Limb (tissue), 2 donors: ENCODE measurements around the gene PCIF1.
"Not testable (repeated sequence)": the region's sequence is repeated elsewhere in the genome, so short reads cannot be mapped to it uniquely, and the experiment has no call there.

Experiments used
- DNase-seq, 2 donors: peaks; one replicate each; pipeline ENCODE4 v3.0.0-alpha.2; 2016; ENCODE audit errors: extremely low spot score in 2 of 2

The PCIF1 gene

DNA sequence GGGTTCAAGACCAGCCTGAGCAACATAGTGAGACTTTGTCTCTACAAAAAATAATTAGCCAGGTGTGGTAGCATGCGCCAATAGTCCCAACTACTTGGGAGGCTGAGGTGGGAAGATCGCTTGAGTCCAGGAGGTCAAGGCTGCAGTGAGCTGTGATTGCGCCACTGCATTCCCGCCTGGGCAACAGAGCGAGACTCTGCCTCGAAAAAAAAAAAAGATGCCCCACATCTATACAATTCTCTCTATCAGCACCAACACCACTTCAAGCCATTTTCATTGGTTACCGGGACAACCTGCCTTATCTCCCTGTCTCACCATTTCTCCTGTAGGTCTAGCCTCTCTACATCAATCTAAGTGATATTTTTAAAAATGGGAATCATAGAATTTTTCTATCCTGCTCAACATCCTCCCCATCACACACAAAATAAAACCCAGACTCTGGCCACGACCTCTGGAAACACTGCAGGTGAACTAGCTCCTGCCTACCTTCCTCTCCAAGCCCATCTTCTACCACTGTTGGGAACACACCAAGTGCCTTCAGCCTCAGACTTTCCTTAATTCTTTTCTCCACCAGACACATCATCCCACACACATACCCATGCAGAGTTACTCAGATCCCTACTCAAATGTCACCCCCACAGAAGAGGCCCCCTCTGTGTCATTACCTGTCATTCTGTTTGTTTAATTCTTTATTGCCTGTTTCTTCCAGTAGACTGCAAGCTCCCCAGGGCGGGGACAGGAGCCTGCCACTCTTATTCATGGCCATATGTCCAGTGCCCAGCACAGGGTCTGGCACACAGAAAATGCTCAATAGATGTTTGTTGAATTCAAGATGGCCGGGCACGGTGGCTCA lies 12.9 kb upstream of the PCIF1 start:
- DNase-seq, result no peak

DNA sequence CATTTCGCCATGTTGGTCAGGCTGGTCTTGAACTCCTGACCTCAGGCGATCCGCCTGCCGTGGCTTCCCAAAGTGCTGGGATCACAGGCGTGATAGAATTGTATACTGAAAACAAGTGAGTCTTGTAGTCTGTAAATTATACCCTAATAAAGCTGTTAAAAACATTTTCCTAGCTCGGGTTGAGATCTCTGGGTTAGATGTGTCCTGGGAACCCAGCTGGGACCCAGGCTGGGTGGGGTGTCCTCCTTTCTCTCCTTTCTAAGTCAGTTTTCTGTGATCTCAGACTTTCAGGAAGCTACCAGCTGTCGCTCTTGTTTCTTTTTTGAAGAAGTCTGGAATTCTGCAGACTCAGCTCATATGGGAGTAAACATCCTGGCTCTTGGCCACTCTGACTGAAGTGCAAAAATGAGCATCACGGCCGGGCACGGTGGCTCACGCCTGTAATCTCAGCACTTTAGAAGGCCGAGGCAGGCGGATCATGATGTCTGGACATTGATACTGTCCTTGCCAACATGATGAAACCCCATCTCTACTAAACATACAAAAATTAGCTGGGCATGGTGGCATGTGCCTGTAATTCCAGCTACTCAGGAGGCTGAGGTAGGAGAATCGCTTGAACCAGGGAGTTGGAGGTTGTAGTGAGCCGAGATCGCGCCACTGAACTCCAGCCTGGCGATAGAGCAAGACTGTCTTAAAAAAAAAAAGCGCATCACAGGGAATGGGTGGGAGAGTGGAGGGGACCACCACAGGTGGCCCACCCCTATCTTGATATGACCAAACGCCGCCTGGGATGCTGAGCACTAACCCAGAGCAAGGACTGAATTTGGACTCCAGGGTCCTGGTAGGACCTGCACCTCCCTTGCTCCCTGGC lies 9.9 kb upstream of the PCIF1 start:
- peak in 1 of 2 donors; percentile 38 for DNase-seq

DNA sequence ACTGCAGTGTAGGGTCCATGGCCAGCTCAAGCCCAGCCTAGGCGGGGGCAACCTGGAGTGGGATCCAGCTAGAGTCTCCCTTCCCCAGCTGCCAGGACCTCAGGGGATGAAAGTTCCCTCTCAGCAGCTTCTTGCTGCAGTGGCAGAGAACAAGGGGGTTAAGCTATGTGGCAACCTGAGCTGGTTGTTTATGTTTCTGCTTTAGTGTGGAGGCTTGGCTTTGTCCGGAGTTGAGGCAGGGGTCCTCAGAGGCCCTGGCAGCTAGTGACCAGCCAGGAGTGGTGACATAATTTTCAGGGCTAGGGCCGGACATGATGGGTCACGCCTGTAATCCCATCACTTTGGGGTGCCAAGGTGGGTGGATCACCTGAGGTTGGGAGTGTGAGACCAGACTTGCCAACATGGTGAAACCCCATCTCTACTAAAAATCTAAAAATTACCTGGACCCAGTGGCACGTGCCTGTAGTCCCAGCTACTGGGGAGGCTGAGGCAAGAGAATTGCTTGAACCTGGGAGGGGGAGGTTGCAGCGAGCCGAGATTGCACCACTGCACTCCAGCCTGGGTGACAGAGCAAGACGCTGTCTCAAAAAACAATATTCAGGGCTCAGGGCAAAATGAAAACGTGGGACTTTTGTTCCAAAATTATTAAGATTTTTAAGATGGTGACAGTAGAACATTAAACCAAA lies 8.5 kb upstream of the PCIF1 start:
- DNase-seq, result no peak

DNA sequence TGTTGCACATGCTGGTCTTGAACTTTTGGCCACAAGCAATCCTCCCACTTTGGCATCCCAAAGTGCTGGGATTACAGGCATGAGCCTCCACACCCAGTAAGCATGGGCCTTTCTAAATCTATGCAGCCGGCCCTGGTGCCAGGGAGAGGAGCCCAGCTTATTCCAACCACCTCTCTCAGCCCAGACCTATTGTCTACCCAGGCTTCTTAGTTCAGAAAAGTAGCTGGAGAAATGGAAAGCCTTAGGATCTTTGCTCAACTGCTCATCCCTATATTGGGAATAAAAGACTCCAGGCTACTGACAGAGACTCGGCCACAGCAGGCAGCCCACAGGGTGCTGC lies 7.8 kb upstream of the PCIF1 start:
- no peak for DNase-seq

DNA sequence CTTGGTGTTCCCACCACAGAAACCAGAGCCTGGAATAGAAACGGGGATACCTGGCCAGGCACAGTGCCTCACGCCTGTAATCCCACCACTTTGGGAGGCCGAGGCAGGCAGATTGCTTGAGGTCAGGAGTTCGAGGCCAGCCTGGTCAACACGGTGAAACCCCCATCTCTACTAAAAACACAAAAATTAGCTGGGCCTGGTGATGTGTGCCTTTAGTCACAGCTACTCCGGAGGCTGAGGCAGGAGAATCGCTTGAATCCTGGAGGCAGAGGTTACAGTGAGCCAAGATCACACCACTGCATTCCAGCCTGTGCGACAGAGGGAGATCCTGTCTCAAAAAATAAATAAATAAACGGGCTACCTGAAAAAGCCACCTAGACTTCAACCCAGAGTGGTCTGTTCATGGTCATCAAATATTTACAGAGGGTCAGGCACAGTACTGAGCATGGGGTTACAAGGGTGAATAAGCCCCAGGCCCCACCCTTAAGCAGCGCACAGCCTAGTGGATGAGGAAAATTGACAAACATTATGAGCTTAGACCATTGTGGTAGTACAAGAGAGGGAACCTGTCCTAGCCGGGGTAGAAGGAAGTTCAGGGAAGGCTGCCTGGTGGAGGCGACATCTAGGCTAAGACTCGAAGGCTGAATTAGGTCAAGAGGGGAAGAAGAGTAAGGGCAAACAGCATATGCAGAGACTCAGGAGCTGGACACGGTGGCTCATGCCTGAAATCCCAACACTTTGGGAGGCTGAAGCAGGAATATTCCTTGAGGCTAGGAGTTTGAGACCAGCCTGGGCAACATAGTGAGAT lies 7.2 kb upstream of the PCIF1 start:
- DNase-seq, result no peak

DNA sequence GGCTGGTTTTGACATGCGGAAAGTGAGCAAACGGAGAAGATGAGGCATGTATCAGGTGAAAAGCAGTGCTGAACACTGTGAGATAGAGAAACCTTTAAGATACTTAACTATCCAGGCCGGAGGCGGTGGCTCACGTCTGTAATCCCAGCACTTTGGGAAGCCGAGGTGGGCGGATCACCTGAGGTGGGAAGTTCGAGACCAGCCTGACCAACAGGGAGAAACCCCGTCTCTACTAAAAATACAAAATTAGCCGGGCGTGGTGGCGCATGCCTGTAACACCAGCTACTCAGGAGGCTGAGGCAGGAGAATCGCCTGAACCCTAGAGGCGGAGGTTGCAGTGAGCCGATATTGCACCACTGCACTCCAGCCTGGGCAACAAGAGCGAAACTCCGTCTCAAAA lies 2.8 kb upstream of the PCIF1 start:
- DNase-seq, result not testable (repeated sequence)

DNA sequence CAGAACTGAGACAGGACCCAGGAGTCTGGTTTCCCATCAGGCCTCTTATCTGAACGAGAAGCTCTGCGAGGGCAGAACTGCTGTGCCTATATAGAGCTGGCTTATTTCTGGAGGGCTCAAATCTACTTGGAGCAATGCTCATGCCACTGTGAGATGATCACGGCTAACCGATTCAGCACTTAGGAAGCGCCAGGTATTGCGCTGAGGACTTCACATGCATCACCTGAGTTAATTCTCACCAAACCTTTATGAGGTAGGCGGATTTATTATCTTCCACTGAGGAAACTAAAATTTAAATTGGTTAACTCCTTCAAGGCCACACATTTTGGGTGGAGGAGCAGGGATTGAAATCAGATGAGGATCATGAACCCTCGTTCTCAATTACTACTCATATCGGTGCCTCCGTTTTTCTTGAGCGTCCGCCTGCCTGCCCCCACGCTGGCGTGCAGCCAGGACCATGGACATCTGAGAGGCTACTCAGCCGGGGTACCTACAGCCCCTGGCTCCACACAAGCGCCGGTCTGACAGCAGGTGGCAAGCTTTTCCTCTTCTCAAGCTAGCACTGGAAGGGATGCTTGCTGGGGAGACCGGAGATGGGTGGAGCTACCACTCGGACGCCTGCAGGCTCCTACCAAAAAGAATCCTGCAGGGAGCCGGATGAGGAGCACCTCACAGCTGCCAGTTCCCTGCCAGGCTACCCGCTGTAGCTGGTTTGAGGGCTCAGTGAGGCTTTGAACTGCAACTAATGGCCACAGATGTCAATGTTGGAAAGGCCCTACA lies 1.0 kb upstream of the PCIF1 start:
- DNase-seq, result peak; percentile 62 to 70

DNA sequence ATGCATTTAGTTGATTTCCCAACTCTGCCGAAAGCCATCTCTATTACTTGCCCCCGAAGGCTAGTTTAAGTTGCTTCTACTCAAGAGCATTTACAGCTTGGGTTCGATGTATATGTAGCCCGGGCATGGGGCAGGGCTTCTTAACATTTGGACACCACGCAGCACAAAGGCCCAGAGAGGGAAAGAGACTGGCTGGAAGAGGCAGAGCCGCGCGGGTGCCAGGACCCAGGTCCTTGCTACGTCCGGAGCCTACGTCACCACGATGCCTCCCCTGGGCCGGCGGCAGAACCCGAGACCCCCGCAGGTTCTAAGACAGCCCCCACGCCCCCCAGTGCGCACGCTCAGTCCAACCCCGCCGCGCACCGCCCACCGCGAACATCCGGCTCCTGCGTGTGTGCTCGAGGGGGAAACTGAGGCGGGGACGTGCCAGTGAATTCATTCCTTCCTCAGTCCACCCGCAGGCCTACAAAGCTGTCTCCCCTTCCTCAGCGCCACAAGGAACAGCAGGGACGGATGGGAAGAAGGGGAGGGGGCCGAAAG lies 367 bp upstream of the PCIF1 start:
- peak in 1 of 2 donors; percentile 58 for DNase-seq

DNA sequence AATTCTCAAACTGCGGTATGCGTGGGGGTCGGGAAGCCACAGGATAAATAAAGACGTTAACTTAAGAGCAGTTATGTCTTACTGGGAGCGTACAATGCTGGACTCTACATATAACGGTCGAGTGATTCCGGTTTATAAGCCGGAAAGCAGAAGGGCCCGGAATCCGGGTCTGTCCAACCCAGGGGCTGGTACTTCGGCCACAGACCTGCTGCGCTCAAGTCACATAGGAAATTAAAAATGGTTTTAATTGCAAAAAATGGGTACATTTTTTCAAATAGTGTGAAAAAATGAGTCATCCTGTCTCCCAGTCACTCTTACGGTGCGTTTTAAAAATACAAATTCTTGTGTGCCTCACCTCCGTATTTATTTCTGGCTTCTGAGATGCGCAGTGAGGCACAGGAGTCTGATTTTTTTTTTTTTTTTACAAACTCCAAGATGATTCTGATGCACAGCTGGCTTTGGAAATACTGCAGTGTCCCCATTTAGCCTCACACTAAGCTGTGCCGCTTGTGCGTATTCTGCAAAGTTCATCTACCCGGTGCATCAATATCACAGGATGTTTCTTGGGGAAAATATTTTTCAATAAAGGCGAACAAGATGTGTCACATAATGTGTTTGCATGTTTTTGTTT lies 1.0 kb downstream of the PCIF1 start:
- DNase-seq, result no peak

DNA sequence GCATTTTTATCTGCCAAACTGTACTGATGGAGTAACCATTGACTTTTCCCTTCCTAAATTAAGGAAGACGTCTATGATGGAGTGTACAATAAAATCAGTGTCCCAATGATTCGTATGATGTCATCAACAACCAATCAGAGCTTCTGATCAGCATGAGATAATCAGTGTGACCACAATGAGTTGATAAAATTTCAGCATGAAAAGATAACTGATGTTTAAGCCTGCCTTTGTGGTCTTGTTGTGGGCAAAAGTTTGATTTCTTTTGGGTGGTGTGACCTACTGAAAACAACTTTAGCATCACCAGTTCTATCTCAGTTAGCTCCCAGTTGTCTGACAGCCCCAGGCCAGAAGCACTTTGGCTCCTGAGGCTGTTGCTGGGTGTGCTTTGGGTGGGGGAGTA lies 3.3 kb downstream of the PCIF1 start:
- DNase-seq, result no peak

DNA sequence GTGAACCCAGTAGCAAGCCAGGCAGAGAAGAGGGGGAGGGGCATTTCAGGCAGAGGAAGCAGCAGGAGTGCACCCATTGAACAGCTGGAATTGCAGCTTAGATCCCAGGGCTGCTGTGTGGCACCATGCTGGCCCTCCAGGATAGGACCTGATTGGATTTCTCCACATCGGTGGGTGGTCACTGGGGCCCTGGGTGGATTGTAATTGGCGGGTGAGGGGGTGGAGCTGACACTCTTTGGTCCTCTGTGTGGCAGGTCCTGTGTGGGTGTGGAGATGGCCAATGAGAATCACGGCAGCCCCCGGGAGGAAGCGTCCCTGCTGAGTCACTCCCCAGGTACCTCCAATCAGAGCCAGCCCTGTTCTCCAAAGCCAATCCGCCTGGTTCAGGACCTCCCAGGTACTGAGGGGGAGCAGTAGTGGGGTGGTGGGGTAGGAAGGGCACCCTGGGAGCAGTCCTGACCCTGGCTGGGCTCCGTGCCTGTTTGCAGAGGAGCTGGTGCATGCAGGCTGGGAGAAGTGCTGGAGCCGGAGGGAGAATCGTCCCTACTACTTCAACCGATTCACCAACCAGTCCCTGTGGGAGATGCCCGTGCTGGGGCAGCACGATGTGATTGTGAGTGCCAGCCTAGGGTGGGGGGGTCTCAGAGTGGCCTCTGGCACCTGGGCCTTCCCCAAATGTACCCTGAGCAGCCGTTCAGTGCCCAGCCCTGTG lies 4.4 kb downstream of the PCIF1 start:
- no peak for DNase-seq

DNA sequence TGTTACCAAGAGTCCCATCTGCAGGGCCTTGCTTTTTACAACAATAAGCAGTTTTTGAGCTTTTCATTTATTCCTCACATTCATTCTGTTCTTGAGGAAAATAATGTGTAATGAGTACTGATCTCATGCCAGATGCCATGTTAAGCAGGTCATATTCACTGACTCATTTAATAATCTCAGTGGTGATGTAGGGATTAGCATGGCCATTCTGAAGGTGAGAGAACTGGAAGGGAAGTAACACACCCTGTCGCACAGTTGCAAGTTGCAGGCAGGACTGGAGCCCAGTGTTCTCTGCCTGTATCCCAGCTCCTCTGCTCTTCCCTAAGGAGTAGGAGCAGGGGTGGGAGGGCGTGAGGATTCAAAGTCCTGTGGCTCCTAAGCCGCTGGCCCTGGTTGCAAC lies 5.6 kb downstream of the PCIF1 start:
- DNase-seq, result no peak

DNA sequence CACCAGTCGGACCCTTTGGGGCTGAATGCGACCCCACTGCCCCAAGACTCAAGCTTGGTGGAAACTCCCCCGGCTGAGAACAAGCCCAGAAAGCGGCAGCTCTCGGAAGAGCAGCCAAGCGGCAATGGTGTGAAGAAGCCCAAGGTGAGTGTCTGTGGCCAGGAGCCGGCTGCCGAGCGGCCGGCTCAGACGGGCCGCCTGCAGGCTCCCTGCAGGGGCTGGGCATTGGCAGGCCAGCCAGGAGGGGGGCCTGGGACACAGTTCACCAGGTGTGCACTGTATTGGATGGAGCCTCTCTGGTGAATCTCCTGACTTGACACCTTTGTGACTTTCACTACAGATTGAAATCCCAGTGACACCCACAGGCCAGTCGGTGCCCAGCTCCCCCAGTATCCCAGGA lies 6.0 kb downstream of the PCIF1 start:
- no peak for DNase-seq

DNA sequence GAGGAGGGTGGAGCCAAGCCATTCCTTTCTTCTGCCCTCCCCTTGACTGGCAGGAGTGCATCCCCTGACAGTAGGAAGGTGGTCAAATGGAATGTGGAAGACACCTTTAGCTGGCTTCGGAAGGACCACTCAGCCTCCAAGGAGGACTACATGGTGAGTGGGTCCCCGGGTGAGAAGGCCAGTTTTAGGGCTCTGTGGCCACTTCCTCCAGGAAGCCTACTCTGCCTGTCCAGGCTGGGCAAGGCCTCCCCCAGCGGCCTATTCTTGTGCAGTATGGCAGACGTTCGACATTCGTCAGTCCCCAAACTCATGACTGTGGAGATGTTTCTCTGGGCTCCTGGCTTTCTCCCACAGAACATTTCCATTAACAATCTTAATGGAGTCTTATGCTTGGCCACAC lies 9.1 kb downstream of the PCIF1 start:
- no peak for DNase-seq

DNA sequence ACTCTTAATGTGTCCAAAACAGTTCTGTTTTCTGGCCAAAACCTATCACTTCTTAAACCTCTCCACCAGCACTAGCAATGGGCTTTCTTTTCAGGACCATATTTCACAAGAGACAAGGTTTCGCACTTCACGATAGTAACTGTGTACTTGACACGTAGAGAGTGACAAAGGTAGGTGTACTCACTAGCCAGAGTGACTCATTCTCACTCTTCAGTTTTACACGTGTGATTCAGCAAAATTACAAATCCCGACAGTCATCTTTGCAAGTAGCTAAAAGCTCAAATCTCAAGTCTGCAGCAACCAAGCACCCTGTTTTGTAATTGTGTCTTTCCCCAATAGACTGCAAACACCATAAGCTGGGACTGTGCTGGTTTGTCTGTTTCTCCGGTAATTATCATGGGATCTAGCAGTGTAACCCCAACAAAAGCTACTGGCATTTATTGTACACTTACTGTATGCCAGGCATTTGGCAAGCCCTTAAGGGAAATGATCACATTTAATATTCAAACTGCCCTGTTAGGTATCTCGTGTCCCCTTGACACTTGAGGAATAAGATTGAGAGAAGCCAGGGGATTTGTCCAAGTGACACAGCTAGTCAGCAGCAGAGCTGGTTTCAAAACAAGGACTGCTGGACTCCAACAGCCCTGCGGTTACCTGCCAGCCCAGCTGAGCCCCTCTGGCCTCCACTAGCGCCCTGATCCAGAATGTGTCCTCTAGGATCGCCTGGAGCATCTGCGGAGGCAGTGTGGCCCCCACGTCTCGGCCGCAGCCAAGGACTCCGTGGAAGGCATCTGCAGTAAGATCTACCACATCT lies 9.9 kb downstream of the PCIF1 start:
- no peak for DNase-seq

DNA sequence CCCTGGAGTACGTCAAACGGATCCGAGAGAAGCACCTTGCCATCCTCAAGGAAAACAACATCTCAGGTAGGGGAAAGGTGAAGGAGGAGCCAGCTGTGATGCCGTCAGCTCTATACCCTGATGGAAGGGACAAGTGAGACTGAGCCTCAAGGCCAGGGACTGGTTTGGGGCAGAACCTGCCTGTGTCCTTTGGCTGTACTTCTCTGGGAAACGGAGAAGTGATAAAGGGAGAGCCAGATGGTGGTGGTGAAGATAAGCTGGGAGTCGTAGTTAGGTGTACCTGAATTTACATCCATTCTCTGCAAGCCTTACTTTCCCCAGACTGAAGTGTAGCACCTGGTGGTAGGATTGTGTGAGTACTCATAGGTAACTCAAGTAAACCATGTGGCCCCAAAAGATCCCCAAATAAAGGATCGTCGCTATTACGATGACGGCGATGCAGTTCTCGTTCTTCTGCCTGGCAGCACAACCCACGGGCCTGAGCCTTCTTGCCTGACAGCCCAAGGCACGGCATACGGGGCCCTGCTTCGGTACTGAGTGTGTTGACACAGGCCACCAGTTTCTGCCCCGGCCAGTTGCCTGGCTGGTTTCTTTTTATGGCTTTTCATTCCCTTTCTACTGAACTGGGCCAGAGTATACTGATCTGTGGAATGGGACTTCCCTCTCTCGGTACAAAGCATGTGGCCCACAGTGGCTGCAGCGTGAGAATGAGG lies 10.6 kb downstream of the PCIF1 start:
- no peak for DNase-seq

DNA sequence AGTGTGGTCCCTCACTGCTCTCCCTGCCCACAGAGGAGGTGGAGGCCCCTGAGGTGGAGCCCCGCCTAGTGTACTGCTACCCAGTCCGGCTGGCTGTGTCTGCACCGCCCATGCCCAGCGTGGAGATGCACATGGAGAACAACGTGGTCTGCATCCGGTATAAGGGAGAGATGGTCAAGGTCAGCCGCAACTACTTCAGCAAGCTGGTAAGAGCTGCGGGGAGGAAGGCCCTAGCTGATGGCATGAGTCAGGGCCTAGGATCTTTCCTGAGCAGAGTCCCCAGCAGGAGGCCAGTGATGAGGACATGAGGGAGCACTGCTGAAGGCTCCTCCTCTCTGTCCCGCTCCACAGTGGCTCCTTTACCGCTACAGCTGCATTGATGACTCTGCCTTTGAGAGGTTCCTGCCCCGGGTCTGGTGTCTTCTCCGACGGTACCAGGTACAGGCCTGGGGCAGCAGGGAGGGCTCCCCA lies 11.2 kb downstream of the PCIF1 start:
- no peak for DNase-seq
